HUES64 (cell line): Measurements from ENCODE around the gene OR1F1.
A peak's percentile ranks its signal among the peaks of the same experiment; 100 is the strongest.

ENCODE experiments used
- H3K27ac ChIP-seq: 2 replicates; pipeline ENCODE4 v1.7.0; 2013; ENCODE audit warnings: low read depth, low read length, inconsistent platforms
- H3K27me3 ChIP-seq: 2 replicates; pipeline ENCODE4 v1.6.1; 2013; ENCODE audit warnings: mild to moderate bottlenecking, low read length; ENCODE audit not compliant: insufficient read depth
- H3K36me3 ChIP-seq: 2 replicates; pipeline ENCODE4 v1.6.1; 2013; ENCODE audit warnings: mild to moderate bottlenecking, low read length; ENCODE audit not compliant: insufficient read depth
- H3K4me1 ChIP-seq: 2 replicates; pipeline ENCODE4 v1.6.1; 2013; ENCODE audit warnings: mild to moderate bottlenecking, low read length, moderate library complexity; ENCODE audit not compliant: insufficient read depth
- H3K4me3 ChIP-seq: 2 replicates; pipeline ENCODE4 v1.5.1; 2013; ENCODE audit warnings: mild to moderate bottlenecking, low read length, moderate library complexity
- H3K9ac ChIP-seq: 2 replicates; pipeline ENCODE4 v1.6.1; 2013; ENCODE audit warnings: mild to moderate bottlenecking, low read depth, low read length
- H3K9me3 ChIP-seq: 2 replicates; pipeline ENCODE4 v1.6.1; 2013; ENCODE audit warnings: low read depth, low read length; ENCODE audit not compliant: insufficient read depth
- WGBS: fragments of 150-250, 120-280 bp; methylation state at CpG from one replicate; pipeline ENCODE4 v1.1.7; 2013; ENCODE audit warnings: missing lambda C conversion rate; 5-methylcytosine and 5-hydroxymethylcytosine counted together

The OR1F1 gene

DNA sequence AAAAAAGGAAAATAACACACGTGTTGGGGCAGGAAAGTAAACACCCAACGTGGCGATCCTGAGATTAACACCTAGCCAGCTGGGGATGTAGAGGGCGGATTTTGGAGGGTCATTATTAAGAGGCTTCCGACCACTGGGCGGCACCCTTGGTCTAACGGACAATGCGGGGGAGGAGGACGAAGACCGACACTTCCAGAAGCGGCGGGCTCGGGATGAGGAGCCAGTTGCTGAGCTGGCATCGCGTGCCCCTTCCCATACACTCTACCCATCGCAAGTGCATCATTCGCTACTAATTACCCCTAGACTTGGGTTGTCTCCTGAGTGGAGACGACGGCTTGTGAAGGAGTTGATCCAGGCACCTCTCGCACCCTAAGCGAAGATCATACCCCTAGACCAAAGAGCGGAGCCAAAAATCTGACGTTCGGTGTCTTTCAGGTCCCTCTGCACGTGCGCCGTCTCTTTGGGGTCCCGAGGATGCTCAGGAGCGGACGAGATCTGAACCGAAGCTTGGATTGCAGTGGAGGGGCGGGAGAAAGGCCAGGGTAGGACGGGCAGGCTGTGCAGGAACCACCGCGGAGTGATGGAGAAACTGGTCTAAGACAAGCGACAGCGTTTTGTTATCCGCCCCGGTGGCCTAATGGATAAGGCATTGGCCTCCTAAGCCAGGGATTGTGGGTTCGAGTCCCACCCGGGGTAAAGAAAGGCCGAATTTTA lies 35.6 kb upstream of the OR1F1 start:
- 2% methylated on average over 42 of the region's 42 CpGs for WGBS
- Histone ChIP-seq H3K4me1 (no peaks in the 10 kb centered on the region), H3K27ac (0 out of 2 replicates have a peak overlapping the region, but pooled peaks have one; percentile 26), H3K9ac (peak overlapping the region; percentile 35; the same call in 1 of the 2 replicates), H3K36me3 (no peaks in the 10 kb centered on the region), H3K27me3 (peaks cover 22% of the 10 kb centered on the region), H3K9me3 (no peaks in the 10 kb centered on the region), H3K4me3 (peak overlapping the region; percentile 73)

DNA sequence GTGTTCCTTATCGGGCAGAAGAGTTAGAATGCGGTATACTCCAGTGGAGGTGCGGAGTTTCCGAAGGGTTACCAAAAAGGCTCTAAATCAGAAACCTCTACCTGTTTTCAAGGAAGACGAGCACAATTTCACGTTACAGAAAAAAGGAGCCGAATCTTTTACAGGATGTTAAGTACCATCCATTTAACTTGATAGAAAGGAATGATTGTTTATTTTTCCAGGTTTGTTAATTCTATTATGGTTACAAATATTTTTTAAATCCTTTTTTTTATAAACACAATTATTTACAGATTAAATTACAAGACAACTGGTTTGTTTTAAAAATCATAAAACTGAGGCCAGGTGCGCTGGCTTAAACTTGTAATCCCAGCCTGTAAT lies 35.0 kb upstream of the OR1F1 start:
- H3K27ac ChIP-seq: no peak overlapping the region
- H3K4me1 ChIP-seq: no peaks in the 10 kb centered on the region
- peak overlapping the region; percentile 73; the same call in 1 of the 2 replicates for H3K4me3 ChIP-seq
- no peaks in the 10 kb centered on the region for H3K9me3 ChIP-seq
- peaks cover 22% of the 10 kb centered on the region for H3K27me3 ChIP-seq
- no peak overlapping the region for H3K9ac ChIP-seq
- WGBS: 12% methylated on average over 7 of the region's 8 CpGs
- H3K36me3 ChIP-seq: no peaks in the 10 kb centered on the region

DNA sequence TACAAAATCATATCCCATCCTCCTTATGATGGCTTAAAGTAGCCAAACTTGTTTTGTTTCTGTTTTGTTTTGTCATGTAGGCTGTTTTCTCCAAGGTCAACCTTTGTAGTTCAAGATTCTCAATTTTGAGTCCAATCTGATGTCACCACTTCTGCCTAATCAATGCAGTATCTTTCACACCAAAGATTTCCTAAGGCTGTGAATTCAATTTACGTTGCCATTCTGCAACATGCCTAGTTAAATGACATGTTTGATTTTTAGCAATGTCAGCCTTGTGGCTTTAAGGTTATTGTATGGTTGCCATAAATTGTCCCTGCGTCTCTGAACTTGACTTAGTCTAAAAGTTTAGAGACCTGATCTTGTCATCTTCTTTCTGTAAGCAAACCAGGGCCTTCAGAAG lies 32.8 kb upstream of the OR1F1 start:
- Histone ChIP-seq H3K27ac (no peak overlapping the region), H3K27me3 (peaks cover 10% of the 10 kb centered on the region)

DNA sequence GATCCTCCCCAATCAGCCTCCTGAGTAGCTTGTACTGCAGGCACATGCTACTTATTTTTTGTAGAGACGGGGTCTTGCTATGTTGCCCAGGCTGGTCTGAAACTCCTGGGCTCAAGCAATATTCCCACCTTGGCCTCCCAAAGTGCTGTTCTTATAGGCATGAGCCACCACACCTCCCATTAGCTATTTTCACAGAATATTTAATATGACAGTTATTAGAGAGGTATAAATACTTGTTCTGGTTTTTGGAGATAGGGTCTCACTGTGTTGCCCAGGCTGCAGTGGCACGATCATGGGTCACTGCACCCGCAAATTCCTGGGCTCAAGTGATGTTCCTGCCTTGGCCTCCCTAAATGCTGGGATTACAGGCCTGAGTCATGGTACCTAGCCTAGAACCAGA lies 32.0 kb upstream of the OR1F1 start:
- H3K4me1 ChIP-seq: no peaks in the 10 kb centered on the region
- H3K27ac ChIP-seq: no peak overlapping the region
- no peak overlapping the region for H3K9ac ChIP-seq
- no peaks in the 10 kb centered on the region for H3K36me3 ChIP-seq
- 95% methylated on average over 3 of the region's 3 CpGs for WGBS
- no peaks in the 10 kb centered on the region for H3K9me3 ChIP-seq
- H3K27me3 ChIP-seq: peaks cover 10% of the 10 kb centered on the region
- H3K4me3 ChIP-seq: no peak overlapping the region

More for the DNA sequence above, 32.8 kb upstream of the OR1F1 start:
- no peaks in the 10 kb centered on the region for H3K4me1 ChIP-seq
- no peaks in the 10 kb centered on the region for H3K36me3 ChIP-seq
- H3K4me3 ChIP-seq: no peak overlapping the region
- 89% methylated on average over 2 of the region's 2 CpGs for WGBS
- no peak overlapping the region for H3K9ac ChIP-seq
- no peaks in the 10 kb centered on the region for H3K9me3 ChIP-seq

DNA sequence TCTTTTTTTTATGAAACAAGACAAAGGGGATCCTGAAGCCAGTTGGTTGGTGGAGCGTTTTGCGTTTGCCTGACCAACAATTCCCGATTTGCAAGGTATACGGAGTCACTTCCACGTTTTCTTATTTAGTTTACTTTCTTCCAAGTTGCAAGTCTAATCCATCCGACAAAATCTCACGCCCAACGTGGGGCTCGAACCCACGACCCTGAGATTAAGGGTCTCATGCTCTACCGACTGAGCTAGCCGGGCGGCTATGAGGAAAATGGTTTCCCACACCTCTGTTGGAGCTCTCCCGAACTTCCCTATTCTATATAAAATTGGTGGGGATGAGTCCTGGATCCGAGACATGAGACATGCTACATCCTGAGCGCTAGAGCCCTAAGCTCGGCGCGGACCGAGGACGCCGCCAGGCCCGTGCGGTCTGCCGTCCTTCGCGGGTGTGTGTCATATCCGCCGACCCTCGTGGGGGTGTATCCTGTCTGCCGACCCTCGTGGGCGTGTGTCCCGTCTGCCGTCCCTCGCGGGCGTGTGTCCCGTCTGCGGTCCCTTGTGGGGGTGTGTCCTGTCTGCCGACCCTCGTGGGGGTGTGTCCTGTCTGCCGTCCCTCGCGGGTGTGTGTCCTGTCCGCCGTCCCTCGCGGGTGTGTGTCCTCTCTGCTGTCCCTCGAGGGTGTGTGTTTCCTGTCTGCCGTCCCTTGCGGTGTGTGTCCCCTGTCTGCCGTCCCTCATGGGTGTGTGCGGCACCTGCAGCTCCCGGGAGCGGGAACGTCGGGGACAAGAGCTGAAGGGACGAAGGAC lies 30.6 kb upstream of the OR1F1 start:
- 1% methylated on average over 58 of the region's 59 CpGs for WGBS
- Histone ChIP-seq H3K4me1 (no peaks in the 10 kb centered on the region), H3K27me3 (peaks cover 10% of the 10 kb centered on the region), H3K4me3 (peak overlapping the region; percentile 87), H3K27ac (no peak overlapping the region), H3K36me3 (no peaks in the 10 kb centered on the region), H3K9ac (no peak overlapping the region), H3K9me3 (no peaks in the 10 kb centered on the region)

DNA sequence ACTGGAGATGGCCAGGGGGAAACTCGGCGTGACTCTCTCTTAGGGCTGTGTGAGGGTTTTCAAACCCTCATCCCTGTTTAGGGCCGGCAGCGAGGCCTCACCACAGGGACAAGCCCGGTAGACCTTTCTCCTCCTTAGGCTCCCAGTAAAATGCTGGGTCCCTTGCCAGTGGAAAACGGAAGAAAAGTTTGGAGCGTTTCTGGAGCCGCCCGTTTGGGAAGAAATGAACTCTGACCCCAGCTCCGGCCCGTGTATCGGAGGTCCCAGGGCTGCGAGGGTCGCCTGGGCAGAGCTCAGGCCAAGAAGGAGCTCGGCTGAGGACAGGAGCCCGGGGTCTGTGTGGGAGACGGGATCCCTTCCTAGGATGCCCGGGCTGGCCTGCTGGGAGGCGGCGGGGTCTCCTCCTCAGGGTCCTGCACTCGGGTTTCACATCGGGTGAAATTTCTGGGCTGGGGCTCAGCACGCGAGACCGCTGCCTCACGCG lies 29.9 kb upstream of the OR1F1 start:
- Histone ChIP-seq H3K9ac (peak overlapping the region; percentile 29; the same call in 1 of the 2 replicates), H3K4me1 (no peaks in the 10 kb centered on the region), H3K27me3 (peaks cover 10% of the 10 kb centered on the region), H3K4me3 (peak overlapping the region; percentile 87), H3K27ac (no peak overlapping the region), H3K9me3 (no peaks in the 10 kb centered on the region), H3K36me3 (no peaks in the 10 kb centered on the region)
- WGBS: under 1% methylated on average over 27 of the region's 27 CpGs

DNA sequence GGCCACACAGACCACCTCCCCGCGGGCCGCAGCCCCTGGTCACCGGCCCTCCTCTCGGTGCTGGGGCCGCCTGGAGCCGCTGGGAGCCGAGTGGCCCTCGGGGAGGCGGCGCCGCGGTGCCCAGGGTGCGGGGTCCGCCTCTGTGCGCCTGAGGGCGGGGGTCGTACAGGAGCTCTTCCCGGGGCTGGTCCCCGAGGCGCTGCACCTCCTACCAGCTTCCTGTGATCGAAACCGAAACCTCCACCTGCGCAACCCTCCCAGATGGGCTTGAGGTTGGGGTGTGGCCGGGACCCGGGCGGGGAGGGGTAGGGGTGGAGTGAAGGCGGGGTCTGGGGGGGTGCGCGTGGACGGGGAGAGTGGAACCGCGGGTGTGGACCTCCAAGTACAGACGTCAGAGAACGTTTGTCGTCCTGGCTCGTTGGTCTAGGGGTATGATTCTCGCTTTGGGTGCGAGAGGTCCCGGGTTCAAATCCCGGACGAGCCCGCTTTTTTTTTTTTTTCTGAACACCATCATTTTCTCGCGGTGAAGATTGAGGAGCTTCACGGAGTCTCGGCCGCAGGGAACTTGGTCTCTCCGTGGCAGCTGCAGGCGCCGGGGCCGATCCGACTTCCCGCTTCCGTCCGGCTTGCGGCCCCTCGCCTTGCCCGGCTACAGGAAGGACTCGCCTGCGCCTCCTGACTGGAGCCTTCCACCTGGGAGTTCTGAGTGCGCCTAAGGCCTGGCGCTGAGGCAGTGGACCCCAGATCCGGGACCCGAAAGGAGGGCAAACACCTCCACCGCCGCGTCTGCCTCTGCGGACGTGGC lies 29.3 kb upstream of the OR1F1 start:
- H3K27me3 ChIP-seq: peaks cover 10% of the 10 kb centered on the region
- peak overlapping the region; percentile 77 for H3K9ac ChIP-seq
- H3K27ac ChIP-seq: peak overlapping the region; percentile 81
- no peaks in the 10 kb centered on the region for H3K9me3 ChIP-seq
- no peaks in the 10 kb centered on the region for H3K36me3 ChIP-seq
- WGBS: under 1% methylated on average over 70 of the region's 70 CpGs
- H3K4me3 ChIP-seq: peak overlapping the region; percentile 87
- H3K4me1 ChIP-seq: no peaks in the 10 kb centered on the region

DNA sequence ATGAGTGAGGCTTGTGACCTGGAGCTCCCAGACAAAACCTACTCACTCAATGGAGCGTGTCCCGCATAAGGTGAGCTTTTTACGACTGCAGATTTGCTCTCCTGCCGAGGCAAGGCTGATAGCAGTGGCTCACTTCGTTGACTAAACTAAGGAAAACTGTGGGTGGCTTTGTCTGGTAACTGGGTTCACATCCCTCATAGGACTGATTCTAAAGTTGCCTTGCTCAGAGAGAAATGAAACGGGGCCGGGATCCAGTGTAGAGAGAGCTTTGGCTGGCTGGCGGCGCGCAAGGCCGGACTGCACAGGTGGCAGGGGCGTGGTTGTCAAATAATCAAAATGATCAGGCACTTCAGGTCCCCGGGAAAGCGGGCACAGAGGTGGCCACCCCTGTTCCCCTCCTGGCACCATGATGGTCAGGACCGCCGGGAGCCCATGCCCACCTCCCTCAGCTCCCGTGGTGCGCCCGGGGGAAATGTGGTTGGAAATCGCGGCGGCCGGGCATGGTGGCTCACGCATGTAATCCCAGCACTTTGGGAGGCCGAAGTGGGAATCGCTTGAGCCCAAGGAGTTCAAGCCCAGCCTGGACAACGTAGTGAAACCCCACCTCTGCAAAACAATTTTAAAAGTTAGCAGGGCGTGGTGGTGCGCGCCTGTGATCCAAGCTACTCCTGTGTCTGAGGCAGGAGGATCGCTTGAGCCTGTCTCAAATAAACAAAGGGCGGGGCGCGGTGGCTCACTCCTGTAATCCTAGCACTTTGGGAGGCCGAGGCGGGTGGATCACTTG lies 26.6 kb upstream of the OR1F1 start:
- H3K4me1 ChIP-seq: no peaks in the 10 kb centered on the region
- no peaks in the 10 kb centered on the region for H3K36me3 ChIP-seq
- peaks cover 10% of the 10 kb centered on the region for H3K27me3 ChIP-seq
- no peak overlapping the region for H3K9ac ChIP-seq
- H3K9me3 ChIP-seq: no peaks in the 10 kb centered on the region
- WGBS: 94% methylated on average over 36 of the region's 36 CpGs
- no peak overlapping the region for H3K27ac ChIP-seq
- no peak overlapping the region for H3K4me3 ChIP-seq

DNA sequence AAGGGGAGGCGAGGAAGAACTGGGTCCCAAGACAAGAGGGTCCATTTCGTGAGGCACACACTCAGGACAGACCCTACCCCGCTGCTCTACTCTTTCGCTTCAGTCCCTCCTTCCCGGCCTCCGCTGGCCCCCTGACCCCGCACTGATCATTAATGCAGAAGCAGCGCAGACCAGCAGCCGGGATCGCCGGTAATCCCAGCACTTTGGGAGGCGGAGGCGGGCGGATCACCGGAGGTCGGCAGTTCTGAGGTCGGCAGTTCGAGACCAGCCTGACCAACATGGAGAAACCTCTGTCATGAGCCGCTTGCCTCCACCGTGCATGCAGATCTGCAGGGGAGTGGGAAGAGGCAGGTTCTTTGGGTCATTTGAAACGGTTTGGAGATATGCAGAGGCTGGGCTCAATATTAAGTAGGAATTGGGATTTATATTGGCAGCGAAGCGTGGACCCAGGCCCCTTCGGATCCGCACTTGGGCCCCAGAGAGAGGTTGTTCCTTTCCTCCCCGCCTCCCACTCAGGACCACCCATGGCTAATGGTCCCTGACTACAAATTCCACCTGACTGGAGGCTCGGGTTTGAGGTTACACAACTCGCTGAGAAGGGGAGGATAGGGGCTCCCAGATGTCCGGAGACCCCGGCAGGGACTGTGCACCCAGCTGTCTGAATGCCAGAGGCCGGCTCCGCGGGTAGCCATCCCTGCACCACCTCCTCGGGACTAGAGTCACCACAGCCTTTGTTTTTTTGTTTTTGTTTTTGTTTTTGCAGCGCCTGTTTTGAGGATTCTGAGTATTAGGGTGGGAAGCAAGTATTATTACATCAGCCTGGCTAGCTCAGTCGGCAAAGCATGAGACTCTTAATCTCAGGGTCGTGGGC lies 23.6 kb upstream of the OR1F1 start:
- no peaks in the 10 kb centered on the region for H3K9me3 ChIP-seq
- H3K4me3 ChIP-seq: no peak overlapping the region
- 91% methylated on average over 37 of the region's 37 CpGs for WGBS
- peaks cover 21% of the 10 kb centered on the region for H3K27me3 ChIP-seq
- no peak overlapping the region for H3K9ac ChIP-seq
- no peaks in the 10 kb centered on the region for H3K36me3 ChIP-seq
- H3K27ac ChIP-seq: no peak overlapping the region
- no peaks in the 10 kb centered on the region for H3K4me1 ChIP-seq
